GM12873 (cell line): ENCODE data around the gene PDE3B.

ENCODE experiments used
- CTCF ChIP-seq: IDR thresholded peaks from 2 replicates; pipeline ENCODE4 v1.5.1; 2012; ENCODE audit warnings: low read depth, mild to moderate bottlenecking, moderate library complexity, low read length, control low read depth; ENCODE audit not compliant: insufficient read depth; ENCODE audit errors: missing control alignments

The PDE3B gene

DNA sequence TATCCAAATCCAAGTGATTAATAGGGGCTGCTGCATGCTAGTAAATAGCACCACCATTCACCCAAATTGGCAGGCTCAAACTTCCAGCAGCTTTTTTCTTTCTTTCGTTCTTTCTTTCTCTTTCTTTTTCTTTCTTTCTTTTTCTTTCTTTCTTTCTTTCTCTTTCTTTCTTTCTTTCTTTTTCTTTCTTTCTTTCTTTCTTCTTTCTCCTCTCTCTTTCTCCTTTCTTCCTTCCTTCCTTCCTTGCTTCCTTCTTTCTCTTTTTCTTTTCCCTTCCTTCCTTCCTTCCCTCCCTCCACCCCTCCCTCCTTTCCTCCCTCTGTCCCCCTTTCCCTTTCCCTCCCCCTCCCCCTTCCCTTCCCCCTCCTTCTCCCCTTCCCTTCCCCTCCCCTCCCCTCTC is 81.5 kb downstream of the PDE3B start:
- TF ChIP-seq CTCF: no peak

DNA sequence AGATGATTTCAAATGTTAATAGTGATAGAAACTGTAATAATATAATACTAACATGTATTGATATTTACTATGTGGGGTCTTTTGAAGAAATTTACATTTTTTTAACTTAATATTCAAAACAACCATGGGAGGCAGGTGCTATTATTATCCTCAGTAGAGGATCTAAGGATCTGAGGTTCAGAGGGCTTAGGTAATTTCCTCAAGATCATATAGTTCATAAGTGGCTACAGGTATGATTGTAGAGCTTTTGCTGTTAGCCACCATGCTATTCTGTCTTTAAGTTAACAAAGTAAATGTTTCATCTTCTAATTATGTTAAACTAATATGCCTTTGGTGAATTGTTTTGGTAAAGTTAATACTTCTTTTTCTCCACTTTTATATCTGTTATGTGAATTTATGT is 83.6 kb downstream of the PDE3B start:
- TF ChIP-seq CTCF: no peak

GRCh38 chr11:14727746-14728145 is 84.1 kb downstream of the PDE3B start:
- TF ChIP-seq CTCF: no peak

GRCh38 chr11:14741195-14741594 is 97.6 kb downstream of the PDE3B start:
- no peak for TF ChIP-seq CTCF

DNA sequence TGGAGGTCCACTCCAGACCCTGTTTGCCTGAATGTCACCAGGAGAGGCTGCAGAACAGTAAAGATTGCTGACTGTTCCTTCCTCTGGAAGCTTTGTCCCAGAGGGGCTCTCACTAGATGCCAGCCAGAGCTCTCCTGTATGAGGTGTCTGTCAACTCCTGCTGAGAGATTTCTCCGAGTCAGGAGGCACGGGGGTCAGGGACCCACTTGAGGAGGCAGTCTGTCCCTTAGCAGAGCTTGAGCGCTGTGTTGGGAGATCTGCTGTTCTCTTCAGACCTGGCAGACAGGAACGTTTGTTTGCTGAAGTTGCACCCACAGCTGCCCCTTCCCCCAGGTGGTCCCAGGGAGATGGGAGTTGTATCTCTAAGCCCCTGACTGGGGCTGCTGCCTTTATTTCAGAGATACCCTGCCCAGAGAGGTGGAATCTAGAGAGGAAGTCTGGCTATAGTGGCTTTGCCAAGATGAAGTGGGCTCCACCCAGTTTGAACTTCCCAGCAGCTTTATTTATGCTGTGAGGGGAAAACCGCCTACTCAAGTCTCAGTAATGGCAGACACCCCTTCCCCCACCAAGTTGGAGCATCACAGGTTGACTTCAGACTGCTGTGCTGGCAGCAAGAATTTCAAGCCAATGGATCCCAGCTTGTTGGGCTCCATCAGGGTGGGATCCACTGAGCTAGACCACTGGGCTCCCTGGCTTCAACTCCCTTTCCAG is 99.4 kb downstream of the PDE3B start:
- TF ChIP-seq CTCF: no peak

GRCh38 chr11:14746857-14747395 is 103.3 kb downstream of the PDE3B start:
- no peak for TF ChIP-seq CTCF

GRCh38 chr11:14748090-14748489 is 104.5 kb downstream of the PDE3B start:
- no peak for TF ChIP-seq CTCF
